Measurements from ENCODE around the gene ERMAP. TPM values are rescaled to one million over a fixed set of nuclear protein-coding genes. Genes with fewer than 3 reads are reported as not detected.

Gene ERMAP, protein sequence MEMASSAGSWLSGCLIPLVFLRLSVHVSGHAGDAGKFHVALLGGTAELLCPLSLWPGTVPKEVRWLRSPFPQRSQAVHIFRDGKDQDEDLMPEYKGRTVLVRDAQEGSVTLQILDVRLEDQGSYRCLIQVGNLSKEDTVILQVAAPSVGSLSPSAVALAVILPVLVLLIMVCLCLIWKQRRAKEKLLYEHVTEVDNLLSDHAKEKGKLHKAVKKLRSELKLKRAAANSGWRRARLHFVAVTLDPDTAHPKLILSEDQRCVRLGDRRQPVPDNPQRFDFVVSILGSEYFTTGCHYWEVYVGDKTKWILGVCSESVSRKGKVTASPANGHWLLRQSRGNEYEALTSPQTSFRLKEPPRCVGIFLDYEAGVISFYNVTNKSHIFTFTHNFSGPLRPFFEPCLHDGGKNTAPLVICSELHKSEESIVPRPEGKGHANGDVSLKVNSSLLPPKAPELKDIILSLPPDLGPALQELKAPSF
- total RNA-seq (2014; rRNA removed; shearing (Covaris generic)), result 12.3 and 12.8 TPM in 2 replicates

DNA sequence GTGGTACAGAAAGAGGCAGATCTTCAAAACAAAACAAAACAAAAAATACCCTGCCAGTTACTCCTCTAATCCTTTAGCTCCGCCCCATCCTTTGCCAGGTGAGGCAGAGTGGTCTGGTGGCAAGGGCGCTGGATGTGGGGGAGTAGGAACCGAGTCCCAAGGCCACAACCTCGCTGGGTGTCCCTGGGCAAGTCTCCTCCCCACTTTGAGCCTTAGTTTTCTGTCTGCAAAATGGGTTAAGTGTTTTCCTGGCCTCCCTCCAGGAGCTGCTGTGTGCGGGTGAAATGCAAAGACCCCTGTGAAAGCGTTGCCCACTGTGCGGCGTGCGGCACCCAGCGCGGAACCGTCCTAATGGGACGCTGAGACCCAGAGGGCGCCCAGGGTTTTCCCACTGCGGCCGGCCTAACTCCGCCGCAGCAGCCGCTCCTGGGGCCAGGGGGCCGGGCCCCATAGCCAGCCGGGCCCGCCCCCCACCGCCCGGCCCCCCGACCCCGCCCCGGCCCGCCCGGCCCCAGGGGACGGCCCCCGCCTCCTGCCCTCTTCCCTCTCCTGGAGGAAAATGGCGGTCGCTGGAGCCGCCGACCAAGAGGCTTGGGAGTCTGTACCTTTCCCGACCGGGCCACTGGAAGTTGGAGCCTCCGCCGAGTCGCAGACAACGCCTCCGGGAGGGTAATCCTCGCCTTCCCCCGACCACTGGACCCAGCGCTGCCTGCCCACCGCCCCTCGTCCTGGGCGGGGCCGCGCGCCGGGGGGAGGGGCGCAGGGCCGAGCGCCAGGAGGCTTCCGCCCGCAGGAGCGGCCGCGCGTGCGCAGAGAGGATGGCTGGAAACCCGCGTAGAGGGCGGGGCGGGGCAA lies at the start of gene ERMAP, which contains the start of gene SVBP:
Gene ERMAP, plus strand, starts transcription at position 538 of the 855 bp plus-strand sequence. CDS start 13,327 bp downstream, outside the sequence.
Gene SVBP, minus strand, starts transcription at position 813 of the 855 bp plus-strand sequence. CDS start 853 bp downstream, outside the sequence.
- DNase-seq (ENCODE audit: low read depth), result peak; percentile 94

DNA sequence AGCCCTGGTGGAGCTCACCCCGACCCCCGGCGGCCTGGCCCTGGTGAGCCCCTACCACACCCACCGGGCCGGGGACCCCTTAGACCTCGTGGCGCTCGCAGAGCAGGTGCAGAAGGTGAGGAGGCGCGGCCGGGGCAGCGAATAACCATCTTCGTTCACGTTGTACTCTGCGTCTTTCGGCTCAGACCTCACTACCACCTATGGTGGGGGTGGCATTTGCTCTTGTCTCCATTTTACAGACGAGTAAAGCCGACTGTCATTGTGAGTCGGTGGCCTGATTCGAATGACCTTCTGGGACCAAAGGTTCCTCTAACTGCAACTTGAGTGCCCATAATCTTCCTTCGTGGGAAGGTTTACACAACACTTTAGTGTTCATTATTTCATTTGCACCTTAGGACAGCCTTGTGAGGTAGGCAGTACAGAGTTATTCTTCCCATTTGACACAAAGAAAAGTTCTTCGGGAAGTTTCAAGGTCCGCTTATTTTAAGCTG lies 49.4 kb upstream of the ERMAP start:
- no peak for DNase-seq (ENCODE audit: low read depth)

DNA sequence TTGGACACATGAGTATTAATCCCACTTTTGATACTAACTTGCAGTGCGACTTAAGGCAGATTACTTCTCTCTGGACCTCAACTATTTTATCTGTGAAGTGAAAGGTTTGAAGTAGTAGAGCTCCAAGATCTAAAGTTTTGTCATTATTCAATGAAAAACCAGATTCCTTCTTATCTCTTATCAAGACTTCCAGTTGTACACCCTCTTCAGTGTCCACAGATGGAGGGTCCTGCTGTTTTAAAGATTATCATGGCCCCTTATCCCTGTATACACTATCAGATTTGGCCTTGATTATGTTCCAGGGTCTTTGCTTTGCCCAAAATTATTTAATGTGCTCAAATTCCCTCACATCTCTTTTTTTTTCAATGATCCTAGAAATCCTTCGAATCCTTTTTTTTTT lies 48.8 kb upstream of the ERMAP start:
- DNase-seq (ENCODE audit: low read depth), result no peak

DNA sequence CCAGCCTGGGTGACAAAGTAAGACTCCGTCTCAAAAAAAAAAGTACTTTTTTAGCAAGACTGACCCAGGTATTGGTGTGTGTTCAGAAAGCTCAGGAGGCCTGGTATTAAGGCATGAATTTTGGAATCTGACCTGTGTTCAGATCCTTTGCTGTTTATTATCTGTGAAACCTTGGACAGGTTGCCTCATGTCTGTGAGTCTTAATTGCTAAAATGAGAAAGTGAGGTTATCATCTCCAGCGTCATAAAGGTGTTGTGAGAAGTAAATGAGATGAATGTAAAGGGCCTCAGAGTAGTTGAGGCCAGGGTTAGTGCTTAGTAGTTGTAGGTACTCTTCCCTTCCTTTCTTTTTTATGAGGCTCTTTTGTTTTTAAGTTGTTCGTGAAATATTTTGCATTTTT lies 47.1 kb upstream of the ERMAP start:
- no peak for DNase-seq (ENCODE audit: low read depth)

DNA sequence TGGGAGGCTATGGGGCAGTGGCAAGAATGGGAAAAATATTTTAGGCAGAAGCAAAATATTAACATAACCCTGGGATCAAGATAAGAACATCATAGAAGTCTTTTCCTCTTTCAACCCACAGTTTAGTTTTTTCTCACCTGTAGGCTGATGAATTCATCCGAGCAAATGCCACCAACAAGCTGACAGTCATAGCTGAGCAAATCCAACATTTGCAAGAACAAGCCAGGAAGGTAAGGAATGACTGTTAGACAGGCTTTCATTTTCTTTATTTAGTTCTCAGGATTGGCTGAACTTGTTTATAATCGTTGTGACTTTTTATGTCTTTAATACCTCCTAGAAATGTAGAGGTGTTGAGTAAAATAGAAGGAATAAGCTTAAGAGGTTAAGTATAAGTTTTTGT lies 43.5 kb upstream of the ERMAP start:
- DNase-seq (ENCODE audit: low read depth), result no peak

DNA sequence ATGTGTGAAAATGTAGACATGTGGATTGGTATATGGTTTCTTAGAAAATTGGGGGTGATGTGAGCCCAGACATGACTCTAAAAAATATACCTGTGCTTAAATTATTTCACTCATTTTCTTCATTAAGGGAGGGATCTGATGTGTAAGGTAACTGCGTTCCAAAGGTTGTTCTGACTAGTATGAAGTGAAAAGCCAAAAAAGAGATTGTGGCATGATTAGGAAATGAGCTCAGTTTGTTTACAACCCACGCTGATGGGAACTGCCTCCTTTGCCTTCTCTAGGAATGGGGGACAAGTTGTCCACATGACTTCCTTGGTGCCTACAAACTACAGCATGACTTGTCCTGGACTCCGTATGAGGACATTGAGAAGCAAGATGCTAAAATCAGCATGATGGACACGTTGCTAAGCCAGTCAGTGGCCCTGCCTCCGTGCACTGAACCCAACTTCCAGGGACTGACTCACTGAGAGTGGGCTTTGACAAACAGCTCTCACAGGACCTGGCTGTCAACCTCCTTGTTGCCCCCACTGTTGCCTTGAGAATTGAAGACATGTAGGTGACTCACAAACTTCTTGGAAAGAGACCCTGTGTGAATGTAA lies 41.9 kb upstream of the ERMAP start:
- DNase-seq (ENCODE audit: low read depth), result no peak

DNA sequence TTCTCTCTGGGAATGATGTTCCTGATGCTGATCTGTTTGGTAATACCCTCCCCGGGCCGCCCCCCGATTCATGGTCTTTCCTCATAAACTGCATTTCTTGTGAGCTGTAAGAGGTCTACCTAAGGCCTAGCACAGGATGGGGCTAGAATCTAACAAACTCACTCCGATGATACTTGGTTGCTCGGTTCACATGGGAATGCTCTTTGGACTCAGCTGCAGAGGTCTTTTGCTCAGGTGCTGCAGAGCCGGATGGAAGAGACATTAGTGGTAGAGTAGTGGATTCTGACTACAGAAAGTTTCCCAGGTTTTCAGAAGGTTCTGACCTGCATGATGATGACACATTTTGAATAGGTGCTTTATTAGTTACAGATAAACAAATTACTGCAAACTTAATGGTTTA lies 40.4 kb upstream of the ERMAP start:
- DNase-seq (ENCODE audit: low read depth), result no peak

DNA sequence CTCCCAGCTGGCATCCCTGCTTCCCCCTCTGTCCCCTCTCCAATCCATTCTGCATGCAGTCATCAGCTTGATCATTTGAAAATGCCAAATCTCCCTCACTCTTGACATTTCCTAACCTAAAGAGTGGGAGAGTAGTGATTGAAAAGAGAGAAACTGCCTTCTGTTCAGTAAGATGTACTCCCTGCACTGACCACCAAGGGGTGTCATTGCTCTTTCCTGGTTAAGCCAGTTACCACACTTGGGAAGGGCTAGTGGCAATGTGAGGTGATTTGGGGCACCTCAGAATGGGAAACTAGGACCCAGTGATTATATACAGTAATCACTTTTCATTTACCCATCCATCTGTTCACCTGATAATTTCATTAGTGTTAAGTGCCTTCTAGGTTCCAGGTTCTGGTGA lies 39.1 kb upstream of the ERMAP start:
- DNase-seq (ENCODE audit: low read depth), result peak; percentile 19

DNA sequence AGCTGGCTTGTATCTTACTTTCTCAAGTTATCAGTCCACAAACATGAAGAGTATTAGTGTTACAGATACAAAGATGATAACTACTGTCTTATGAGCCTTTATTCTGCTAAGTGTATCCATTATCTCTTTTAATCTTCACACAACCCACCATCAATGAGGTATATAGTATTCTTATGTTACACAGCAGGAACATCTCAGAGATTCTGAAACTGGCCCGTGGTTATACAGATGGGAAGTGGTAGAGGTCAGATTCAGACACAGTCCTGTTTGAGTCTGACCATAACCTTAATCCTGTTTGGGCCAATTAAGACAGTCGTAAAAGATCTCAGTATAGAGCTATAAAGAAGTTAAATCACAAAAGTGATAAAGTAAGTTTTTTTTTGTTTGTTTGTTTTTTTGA lies 37.2 kb upstream of the ERMAP start:
- DNase-seq (ENCODE audit: low read depth), result no peak

DNA sequence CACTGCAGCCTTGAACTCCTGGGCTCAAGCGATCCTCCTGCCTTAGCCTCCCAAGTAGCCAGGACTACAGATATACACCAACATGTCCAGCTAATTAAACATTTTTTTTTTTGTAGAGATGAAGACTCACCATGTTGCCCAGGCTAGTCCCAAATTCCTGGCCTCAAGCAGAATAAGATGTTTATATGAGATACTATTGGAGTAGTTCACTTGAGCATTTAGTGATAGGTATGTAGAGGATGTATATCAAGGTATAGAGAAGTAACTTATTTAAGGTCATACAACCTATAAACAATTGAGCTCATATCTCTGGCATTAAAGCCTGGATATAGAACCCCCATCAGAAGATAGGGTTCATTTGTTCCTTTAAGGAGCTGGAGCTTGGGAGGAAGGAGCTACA lies 36.7 kb upstream of the ERMAP start:
- DNase-seq (ENCODE audit: low read depth), result no peak

DNA sequence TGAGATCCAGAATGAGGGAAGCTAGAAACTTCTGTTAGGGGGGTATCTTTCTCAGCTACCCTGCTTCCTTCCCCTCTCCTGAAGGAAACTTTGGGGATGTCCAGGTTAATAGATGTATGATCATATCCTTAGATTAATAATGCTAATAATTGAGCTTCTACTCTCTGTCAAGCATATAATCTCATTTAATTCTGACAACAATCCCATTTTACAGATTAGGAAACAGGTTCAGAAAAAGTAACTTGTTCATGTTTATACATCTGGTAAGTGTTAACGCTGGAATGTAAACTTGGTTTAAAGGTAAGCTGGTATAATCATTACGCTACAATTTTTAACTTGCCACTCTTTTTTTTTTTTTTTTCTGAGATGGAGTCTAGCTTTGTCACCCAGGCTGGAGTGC lies 33.8 kb upstream of the ERMAP start:
- no peak for DNase-seq (ENCODE audit: low read depth)

DNA sequence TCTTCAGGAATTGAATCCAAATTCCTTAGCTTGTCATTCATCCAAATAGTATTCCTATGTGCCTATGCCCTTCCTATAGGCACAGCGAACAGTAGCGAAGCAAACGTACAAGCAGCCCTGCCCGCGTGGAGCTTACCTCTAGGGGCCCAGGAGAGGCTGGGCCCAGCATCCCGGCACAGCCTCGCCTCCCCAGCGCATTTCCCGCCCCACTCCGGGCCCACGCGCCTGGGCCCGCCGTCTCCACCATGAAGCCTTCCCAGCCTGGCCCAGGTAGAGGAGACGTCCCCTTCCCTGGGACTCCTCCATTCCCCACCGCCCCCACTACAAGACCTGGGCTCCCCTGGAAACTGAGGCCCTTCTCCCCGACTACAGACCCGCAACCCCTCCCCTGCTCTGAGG lies 32.4 kb upstream of the ERMAP start:
- DNase-seq (ENCODE audit: low read depth), result no peak

DNA sequence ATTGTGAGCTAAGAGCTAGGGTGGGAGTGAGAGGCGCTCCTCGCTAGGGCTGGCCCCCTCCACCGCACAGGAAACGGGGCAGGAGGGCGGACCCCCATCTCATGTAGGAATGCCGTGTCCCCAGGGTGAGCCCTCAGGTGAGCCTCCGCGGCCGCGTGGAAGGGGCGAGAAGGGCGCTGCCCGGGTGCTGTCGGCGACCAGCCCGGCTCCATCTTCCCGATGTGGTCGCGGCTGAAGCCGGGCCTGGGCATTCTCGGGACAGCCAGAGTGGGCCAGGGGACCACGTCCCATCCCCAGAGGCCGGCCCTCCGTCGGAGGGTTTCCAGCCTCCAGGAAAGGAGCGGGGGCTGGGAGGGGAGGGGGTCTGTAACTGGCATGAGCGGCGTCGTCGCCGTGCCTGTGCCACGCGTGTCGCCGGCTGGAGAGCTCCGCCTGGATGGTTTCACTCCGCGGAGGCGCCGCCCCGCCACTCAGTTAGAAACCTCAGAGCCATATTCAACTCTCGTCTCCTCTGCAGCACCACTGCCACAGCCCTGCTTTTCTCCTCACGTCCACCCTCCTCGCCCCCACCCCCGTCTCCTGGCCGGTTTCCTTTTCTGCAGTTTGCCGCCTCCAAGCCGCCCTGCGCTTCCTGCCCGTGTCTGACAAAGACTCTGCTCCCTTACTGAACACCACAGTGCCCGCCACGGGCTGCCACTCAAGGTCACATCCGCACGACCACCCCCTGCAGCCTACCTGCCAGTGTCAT lies 31.8 kb upstream of the ERMAP start, which contains the start of gene TMEM269:
Gene TMEM269, plus strand, starts transcription at position 46 of the 748 bp plus-strand sequence. CDS start 4,903 bp downstream, outside the sequence.
- peak; percentile 17 for DNase-seq (ENCODE audit: low read depth)

DNA sequence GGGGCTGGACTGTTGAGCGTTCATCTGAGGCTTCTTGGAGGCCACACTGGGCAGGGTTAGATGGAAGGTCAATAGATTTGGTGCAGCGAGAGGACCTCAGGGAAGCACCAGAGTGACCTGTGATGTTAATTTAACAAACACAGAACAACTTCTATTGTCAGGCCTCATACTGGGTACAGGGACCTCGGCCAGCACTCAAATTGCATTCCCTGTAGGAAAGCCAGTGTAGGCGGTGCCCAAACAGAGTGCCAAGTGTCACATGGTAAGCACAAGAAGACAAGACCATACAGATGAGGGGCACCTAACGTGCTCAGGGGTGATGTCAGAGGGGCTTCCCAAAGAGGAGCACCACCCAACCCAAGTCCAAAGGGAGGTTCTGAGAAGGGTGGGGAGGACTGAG lies 30.8 kb upstream of the ERMAP start:
- DNase-seq (ENCODE audit: low read depth), result no peak

DNA sequence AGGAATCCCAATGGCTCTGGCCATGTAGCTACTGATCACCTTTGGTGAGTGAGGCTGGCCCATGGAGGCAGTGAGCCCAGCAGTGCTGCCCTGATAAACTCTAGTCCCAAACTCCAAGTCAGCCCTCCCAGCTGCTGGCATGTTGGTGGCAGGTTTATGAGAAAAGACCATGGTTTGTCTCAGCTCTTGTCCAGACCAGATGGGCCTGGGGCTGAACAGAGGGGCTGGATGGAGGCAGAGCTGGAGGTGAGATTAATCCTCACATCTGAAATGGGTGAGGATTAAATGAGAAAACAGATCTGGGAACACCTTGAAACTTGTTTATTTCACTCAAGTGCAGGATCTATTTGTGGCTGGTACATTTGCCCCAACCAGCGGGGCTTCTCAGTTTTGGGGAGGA lies 28.9 kb upstream of the ERMAP start:
- DNase-seq (ENCODE audit: low read depth), result no peak

DNA sequence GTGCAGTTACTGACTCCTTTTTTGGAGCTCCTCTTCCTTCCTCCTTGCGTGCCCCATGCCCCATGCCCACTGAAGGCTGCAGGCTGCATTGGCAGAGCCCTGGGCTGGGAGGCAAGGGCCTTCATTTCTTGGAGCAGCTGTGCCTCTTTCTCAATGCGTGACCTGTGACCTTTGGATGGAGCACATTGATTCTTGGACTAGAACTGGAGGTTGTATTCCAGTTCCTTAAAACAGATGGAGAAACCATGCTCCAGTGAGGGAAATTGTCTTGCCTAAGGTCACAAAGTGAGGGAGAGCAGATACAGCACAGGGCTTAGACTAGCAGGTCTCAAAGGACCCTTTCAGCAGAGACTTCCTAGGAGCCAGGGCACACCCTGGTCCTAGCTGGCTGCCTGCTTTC lies 23.1 kb upstream of the ERMAP start:
- no peak for DNase-seq (ENCODE audit: low read depth)

DNA sequence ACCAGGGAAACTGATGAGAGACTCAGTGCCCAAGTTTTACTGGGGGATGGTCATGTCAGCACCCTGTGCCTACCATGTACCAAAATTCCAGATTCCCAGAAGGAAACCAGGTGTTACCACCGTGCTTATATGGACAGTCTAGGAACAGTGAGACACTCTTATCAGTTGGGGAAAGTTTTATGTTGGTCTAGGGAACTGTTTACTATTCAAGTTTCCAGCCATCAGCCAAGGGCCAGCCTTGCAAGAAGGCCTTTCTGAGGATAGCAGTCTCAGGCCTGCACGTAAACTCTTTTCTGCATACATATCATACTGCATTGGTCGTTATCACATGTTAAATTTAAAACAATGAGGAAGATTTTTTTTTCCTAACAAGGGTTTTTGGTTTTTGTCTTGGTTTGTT lies 19.5 kb upstream of the ERMAP start:
- DNase-seq (ENCODE audit: low read depth), result no peak

DNA sequence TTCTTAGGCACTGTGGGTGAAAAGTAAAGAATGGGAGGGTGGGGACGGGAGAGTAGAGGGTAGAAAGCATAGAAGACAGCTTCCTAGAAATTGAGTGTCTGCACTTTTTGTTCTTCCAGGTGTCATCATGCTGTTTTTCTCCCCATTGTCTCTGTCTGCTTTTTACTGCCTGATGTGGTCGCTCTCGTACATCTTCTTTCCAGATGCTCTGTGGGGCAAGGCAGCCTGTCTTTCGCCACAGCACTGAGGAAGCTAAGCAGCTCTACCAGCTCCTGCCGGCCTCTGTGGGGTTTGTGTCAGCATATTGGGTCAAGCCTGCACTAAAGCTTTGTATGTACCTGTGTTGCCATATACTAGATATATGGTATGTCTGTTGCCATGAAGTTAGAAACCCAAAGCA lies 18.9 kb upstream of the ERMAP start:
- DNase-seq (ENCODE audit: low read depth), result no peak

DNA sequence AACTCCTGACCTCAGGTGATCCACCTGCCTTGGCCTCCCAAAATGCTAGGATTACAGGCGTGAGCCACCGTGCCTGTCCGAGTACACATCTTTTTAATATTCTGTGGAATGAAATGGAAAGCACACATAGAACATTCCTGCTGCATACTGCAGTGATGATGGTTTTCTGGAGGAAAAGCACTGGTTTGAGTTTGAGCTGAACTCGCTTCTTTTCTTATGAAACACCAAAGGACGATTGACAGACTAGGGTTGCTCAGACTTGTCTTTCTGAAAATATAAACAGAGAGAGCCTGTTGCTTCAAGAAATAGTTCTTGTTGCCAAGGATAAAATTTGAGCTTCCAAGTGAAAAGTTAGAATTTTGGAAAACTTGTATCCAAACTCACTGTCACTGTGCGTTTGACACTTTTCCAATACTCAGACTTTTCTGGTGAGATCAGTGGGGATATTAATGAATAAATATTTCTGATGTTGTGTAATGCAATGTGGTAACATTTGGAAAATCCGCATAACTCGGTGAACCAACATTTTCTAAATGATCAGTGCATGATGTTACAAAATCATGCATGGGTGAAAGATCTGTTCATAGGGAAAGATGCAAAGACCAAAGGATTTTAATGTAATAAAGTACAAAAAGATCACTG lies 15.0 kb upstream of the ERMAP start:
- DNase-seq (ENCODE audit: low read depth), result no peak

DNA sequence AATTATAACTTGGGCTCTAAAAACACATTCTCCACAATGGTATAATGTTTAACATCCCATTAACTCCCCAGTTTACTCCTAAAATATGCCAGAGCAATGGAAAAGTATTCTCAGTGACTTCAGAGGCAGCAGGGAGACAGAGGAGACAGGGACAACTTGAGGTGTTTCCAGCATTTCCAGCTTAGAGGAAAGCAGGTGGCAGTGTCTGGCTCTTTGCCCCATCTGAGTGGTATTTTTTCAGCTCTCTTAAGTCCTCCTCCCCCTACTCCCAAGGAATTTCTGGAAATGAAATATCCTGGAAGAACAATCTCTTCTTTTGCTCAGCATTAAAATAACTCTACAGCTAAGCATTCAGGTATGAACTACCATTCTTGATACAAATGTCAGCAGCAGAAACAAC lies 10.8 kb upstream of the ERMAP start:
- DNase-seq (ENCODE audit: low read depth), result no peak

DNA sequence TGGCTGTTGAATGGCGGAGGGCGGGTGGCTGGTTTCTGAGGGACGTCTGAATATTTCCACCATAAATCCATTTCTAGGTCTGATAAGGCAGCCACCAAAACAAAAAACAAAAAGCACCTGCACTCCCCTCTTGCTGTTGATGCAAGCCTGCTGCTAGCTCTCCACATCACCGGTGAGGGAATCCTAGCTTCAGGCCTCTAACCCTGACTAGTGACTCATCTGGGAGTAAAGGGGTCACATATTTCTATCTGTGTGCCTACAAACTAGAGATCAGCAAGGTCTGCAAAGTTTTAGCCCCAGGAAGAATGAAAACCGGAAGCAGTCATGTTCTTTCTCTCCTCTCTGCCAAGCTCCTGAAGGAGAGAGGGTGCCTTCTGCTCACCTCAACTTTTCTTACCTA lies 10.3 kb upstream of the ERMAP start:
- DNase-seq (ENCODE audit: low read depth), result no peak

Data from Daoy (cell line).